CD4-positive, alpha-beta T cell treated with Interleukin-1 beta for 1 hour (primary cell): ENCODE results near the gene TFDP1.
"Not testable (repeated sequence)": the region's sequence is repeated elsewhere in the genome, so short reads cannot be mapped to it uniquely, and the experiment has no call there.

Experiments
- DNase-seq, 2 donors: peaks; one replicate each; pipeline ENCODE4 v3.0.0-alpha.2; 2020 to 2022

The TFDP1 gene

GRCh38 chr13:113576597-113576996 is 8.0 kb upstream of the TFDP1 start:
- DNase-seq = no peak

- DNase-seq = no peak
Observed at GRCh38 chr13:113577881-113578435, 6.6 kb upstream of the TFDP1 start.

- no peak for DNase-seq
Observed at GRCh38 chr13:113579686-113580085, 4.9 kb upstream of the TFDP1 start.

DNA sequence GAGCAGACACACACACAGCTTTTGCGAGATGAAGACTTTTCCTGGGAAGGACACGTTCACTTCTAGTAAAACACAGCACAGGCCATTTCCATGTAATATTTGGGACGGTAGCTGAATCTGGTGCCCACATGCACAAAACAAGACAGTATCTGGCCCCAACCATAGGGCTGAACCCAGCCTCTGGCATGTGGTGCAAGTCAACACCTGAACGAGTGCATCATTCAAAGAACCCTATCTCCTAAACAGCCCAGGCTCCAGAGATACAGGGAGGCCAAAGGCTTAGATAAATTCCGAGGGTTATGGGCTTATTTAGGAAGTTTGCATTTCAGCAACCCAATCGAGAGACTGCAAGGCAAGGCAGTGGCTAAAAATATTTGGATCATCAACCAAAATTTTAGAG is 2.7 kb upstream of the TFDP1 start:
- no peak for DNase-seq

- no peak for DNase-seq
Observed at GRCh38 chr13:113582841-113583631, 1.5 kb upstream of the TFDP1 start.

DNA sequence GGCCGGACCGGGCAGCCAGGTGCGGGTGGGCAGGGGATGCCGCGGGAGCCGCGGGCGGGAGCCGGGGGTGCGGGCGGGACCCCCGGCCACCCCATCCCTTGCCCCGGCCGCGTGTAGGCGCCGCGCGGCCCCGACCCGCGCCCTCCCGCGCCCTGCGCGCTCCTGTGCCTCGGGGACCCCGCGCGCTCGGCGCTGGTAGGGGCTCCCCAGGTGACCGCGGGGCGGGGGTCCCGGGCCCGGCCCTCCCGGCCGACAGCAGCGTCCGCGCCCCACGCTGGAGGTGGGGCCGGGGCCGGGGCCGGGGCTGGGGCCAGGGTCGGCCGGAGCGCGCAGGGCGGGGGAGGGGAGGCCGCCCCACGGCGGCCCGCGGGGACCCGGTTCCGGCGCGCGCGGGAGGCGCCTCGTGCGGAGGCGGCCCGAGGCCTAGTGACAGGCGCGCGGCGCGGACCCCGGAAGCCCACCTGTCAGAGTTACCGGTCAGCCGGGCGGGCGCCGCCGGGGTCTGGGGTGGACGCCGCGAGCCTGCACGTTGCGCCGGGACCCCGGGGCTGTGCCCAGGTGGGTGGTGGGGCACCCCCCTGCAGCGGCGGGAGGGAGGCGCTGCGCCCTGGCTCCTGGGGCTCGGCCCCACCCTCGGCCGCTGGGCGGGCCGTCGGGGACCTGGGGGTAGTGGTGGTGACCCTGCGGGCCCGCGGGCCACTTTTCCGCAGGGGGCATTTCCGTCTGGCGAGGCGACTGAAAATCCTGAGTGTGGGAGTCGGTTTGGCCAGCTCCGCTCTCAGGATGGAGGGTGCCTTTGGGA is 518 bp downstream of the TFDP1 start:
- DNase-seq = no peak

DNA sequence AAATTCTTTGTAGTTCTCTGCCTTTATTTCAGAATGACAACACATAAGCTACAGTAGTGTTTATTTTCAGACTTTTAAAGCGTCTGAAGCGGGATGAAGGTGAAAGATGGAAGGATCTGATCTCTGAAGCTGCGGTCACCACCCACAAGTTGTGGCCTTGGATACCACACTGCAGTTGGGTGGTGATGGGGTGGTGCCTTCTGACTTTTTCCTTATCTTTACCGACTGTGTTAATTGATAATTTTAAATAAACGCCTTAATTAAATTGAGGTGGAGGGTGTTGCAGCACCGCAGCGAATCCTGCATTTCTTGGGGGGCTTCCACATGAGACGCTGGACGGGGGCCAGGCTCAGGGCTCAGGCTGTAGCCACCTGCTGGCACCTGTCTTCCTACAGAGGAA is 1.3 kb downstream of the TFDP1 start:
- no peak for DNase-seq

DNA sequence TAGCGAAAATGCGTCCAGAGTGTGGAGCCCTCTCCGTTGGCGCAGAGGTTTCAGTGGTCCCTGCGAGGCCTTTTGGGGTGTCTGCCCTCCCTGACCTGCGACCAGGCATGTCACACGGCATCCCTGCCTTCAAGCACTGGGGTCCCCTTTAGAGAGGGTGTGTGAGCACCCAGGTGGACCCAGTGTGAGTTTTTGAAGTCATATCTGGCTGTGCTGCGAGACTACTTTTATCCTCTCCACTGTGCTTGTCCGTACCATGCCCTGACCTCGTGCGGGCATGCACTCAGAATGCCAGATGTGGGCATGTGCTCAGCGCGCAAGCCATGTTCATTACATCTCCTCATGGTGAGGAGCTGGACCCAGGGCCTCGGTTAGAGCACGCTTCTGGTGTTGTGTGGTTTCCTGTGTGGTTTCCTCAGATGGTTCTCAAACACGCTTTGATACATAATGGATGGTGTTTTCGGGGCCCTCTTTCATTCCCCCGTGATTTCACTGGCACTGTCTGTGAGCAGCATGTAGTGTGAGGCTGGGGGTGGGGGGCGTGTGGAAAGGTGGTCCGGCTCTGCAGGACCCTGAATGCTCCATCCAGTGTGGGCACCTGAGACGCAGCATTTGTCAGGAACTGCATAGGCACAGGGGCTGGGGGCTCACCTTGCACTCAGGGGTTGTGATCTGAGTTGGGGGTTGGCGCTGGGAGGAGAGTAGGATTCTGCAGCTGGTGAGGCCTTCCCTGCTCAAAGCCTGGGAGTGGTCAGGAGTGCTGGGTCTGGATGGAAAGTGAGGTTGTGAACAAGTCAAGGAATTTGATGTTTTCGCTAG is 2.3 kb downstream of the TFDP1 start:
- DNase-seq = no peak

DNA sequence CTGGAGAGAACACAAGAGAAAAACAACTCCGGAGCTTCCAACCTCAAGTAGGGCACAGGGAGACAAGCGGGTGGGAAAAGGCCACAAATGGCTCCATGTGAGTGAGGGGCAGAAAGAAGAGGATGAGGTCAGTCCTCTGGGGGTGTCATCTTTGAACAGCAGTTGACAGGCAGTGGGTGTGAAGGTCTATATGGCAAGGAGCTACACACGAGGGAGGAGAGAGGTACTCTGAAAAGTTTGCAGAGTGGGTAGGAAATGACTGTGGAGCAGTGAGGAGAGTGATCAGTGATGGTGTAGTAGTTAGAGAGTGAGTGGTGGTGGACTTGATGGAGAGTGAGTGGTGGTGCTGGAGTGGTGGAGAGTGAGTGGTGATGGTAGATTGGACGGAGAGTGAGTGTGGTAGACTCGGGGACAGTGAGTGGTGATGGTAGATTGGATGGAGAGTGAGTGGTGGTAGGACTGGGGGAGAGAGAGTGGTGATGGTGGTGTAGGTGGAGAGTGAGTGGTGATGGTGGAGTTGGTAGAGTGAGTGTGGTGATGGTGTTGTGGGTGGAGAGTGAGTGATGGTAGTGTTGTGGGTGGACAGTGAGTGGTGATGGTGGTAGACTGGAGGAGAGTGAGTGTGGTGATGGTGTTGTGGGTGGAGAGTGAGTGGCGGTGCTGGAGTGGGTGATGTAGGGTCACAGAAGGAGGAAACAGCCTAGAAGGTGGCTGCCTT is 4.0 kb downstream of the TFDP1 start:
- DNase-seq = no peak

DNA sequence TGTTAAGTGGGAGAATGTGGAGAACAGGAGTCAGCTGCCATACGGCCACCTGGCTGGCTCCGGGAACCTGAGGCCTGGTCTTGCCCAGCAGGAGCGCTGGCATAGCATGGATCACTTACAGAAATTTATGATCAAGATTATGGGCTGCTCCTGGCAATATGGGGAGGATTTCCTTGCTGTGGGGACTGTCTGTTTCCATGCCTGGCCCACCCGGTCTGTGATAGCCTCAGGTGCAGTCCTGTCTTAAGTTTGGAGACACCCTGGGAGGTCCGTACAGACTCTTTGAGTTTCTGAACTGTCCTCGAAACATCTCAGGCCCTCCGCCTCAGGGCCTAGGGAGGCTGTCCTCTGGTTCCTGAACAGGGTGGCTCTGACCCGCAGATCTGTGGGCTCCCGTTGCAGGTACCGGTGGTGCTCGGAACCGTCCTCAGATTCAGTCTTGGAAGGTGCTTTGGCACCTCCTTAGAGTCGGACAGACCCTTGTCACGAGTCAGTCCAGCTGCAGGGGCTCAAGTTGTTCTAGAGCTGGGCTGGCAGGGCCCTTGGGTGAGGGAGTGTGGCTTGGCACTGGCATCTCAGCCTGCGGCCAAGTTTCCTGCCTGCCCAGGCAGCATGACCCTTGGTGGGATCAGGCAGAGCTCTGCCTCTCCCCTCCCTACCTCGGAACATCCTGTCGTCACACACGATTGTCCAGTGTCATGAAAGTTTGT is 4.9 kb downstream of the TFDP1 start:
- DNase-seq = no peak

DNA sequence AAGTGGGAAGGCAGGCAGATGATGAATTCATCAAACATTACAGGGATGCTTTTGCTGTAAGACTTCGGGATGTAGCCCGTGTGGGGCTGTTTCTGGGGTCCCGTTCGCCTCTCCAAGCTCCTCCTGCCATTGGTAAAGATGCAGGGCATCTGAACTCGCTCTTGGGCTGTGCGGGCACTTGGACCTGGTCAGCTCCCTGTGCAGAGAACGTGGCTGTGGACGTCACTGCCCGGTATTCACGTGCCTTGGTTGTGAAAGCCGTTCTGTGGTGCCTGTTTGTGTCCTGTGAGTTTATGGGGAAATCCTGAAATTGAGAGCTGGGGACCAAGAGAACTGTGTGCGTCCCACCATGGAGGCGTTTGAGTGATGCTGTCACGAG is 5.4 kb downstream of the TFDP1 start:
- DNase-seq = no peak

GRCh38 chr13:113591750-113592149 is 7.2 kb downstream of the TFDP1 start:
- no peak for DNase-seq

DNA sequence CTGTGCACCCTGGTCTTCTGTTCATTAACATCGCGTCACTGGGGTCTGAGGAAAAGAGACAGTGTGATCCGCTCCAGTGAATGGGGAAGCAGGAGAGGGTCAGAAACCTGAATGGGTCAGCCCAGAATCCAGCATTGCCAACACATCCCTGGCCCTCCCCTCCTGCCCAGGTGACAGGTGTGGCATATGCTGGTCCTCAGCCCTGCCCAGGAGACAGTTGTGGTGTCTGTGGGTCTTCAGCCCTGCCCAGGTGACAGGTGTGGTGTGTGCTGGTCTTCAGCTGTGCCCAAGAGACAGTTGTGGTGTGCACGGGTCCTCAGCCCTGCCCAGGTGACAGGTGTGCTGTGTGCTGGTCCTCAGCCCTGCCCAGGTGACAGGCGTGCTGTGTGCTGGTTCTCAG is 8.0 kb downstream of the TFDP1 start:
- DNase-seq = no peak

DNA sequence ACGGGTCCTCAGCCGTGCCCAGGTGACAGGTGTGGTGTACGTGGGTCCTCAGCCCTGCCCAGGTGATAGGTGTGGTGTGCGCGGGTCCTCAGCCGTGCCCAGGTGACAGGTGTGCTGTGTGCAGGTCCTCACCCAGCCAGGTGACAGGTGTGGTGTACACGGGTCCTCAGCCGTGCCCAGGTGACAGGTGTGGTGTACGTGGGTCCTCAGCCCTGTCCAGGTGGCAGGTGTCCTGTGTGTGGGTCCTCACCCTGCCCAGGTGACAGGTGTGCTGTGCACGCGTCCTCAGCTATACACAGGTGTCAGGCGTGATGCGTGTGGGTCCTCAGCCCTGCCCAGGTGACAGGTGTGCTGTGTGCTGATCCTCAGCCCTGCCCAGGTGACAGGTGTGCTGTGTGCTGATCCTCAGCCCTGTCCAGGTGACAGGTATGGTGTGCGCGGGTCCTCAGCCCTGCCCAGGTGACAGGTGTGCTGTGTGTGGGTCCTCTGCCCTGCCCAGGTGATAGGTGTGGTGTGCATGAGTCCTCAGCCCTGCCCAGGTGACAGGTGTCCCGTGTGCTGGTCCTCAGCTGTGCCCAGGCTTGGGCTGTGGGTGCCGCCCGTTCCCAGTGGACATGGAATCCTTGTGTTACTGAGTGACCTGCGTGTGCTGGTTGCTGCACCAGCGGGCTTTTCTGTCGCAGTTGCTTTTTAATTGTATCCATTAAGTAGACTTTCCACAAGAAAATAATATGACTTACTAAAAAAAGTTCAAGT is 9.7 kb downstream of the TFDP1 start:
- not testable (repeated sequence) for DNase-seq

- DNase-seq = no peak
Observed at GRCh38 chr13:113595131-113595530, 10.6 kb downstream of the TFDP1 start.

GRCh38 chr13:113596321-113597200 is 12.0 kb downstream of the TFDP1 start:
- DNase-seq = no peak

GRCh38 chr13:113597391-113598080 is 13.0 kb downstream of the TFDP1 start:
- no peak for DNase-seq

DNA sequence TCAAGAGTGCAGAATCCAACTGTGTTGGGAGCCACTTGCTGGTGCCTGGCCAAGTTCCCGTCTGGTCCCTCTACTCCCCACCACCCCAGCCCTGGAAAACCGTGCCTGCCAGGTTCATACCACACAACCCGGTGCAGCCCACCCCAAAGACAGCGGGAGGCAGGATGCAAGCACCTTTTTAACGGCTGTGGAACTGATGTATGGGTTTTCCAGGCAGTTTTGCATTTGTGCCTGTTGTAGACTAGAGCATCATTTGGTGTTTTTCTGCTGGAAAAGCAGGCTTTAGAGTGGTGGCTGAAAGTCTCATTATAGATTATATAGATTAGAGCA is 13.5 kb downstream of the TFDP1 start:
- DNase-seq = no peak

- DNase-seq = no peak
Observed at GRCh38 chr13:113598481-113598880, 13.9 kb downstream of the TFDP1 start.

- DNase-seq = no peak
Observed at GRCh38 chr13:113599391-113599790, 14.8 kb downstream of the TFDP1 start.
